Measurements from ENCODE around the gene FNDC11. TPM values are rescaled to one million over a fixed set of nuclear protein-coding genes. Genes with fewer than 3 reads are reported as not detected.
A peak's percentile ranks its signal among the peaks of the same experiment; 100 is the strongest.

The FNDC11 gene
- total RNA-seq, 2 experiments from 2014 or later = 1.7 to 1.8 TPM

DNA sequence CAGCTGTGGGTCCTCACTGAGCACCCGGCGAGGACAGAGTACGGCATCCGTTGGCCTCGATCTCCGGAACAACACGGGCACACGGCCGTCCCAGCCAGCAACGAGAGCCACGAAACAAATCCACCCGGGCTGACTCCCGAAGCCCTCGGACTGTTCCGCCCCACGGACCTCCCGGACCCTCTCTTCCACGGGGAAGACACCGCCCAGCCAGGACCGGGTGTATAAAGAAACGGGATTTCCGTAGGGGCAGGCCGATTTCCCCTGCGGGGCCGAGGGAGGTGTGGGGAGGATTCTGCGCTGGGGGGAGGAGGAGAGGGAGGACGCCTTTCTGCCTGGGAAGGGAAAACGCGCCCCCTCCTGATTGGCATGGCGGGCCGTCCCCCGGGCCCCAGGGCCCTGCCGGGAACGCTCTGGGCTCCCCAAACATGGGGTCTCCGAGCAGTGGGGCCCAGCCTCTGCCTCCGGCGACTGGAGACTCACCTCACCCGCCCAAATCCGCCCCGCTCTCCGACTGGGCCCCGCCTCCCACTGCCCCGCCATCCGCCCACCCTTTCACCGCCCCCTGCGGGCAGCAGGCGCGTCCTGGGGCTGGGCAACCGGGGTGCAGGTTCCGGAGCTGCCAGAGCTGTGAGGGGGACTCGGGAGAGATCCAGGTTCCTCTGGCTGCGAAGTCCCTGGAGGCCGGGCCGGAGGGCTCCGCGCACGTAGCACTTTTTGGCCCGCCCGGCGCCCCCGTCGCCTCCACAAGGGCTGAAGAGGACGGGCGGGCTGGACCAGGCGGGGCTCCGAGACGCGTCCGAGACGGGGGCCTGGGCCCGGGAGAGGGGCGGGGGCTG is 34.1 kb upstream of the FNDC11 start:
- Histone ChIP-seq H3K27ac (ENCODE audit: low read depth in 1 of 2, low read length in 2 of 2) (peak overlapping the region in 1 of 2 donors; percentile 35), H3K36me3 (ENCODE audit: insufficient read depth, low read length) (peaks cover 23% of the 10 kb centered on the region), H3K4me1 (ENCODE audit: insufficient read depth, low read length) (peaks cover 29% of the 10 kb centered on the region), H3K4me3 (ENCODE audit: low read length) (peak overlapping the region; percentile 64), H3K9me3 (ENCODE audit: control insufficient read depth in 1 of 2, insufficient read depth in 1 of 2, low read length in 2 of 2) (peaks cover 0 to 13% of the 10 kb centered on the region in 2 experiments), H3K27me3 (ENCODE audit: control insufficient read depth in 1 of 2, insufficient read depth in 2 of 2, low read length in 2 of 2) (no peaks in the 10 kb centered on the region)
- H3K4me3 Mint-ChIP-seq = peak overlapping the region; percentile 83
- peak overlapping the region; percentile 69 for H3K27ac Mint-ChIP-seq
- ChIA-PET CTCF (interaction anchor here (1.0 to 2.4 kb wide), 5 partner anchors 18 to 518 kb away, joined by 3 to 18 read pairs (median 4); partner anchors contain the start of gene PTK6), POLR2A (interaction anchor here (0.6 to 4.0 kb wide), 16 partner anchors 10 to 736 kb away, joined by 3 to 71 read pairs (median 8); partner anchors contain the start of genes LKAAEAR1, PCMTD2, PRPF6 and PTK6)
- H3K27me3 Mint-ChIP-seq = no peaks in the 10 kb centered on the region
- intact Hi-C loops (cut with DNase I, micrococcal nuclease) = loop anchor here (1.0 to 5.0 kb wide), 4 partner anchors 17 to 132 kb away; partner anchors contain the start of genes PTK6 (in 1 of the 2) and STMN3 (in 1 of the 2)
- TF ChIP-seq, protein P1, sequence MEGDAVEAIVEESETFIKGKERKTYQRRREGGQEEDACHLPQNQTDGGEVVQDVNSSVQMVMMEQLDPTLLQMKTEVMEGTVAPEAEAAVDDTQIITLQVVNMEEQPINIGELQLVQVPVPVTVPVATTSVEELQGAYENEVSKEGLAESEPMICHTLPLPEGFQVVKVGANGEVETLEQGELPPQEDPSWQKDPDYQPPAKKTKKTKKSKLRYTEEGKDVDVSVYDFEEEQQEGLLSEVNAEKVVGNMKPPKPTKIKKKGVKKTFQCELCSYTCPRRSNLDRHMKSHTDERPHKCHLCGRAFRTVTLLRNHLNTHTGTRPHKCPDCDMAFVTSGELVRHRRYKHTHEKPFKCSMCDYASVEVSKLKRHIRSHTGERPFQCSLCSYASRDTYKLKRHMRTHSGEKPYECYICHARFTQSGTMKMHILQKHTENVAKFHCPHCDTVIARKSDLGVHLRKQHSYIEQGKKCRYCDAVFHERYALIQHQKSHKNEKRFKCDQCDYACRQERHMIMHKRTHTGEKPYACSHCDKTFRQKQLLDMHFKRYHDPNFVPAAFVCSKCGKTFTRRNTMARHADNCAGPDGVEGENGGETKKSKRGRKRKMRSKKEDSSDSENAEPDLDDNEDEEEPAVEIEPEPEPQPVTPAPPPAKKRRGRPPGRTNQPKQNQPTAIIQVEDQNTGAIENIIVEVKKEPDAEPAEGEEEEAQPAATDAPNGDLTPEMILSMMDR (IDR thresholded peaks at IDR 0.05) = peak; percentile 36
- DNase-seq = peak; percentile 43 to 81 (median 64)
- ATAC-seq (ENCODE audit: poor library complexity) = peak; percentile 37
- peaks cover 26% of the 10 kb centered on the region for H3K36me3 Mint-ChIP-seq (ENCODE audit: low read depth)
- H3K4me1 Mint-ChIP-seq (ENCODE audit: low read depth) = peaks cover 13% of the 10 kb centered on the region
- peaks cover 3% of the 10 kb centered on the region for H3K9me3 Mint-ChIP-seq

DNA sequence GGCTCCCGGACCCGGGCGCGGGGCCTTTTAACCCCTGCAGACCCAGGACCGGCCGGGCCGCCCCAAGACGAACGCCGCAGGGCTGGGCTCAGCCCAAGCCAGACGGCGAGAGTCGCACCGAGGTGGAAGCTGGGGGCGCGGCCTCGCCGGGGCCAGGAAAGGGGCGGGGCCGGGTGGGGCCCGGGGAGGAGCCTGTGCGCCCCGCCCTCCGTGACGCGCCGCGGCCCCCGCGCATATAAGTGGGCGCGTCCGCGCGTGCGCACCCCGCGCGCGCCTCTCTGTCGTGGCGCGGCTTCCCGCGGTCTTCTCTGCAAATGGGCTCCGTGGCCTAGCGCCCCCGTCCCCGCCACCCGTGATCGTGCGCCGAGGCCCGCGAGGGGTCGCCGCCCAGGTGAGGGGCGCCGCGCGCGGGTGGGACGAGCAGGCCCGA is 33.4 kb upstream of the FNDC11 start, which contains the start of gene PPDPF:
TSS of gene PPDPF (plus strand) at position 262 of the 430 bp plus-strand sequence. CDS start 544 bp downstream, outside the sequence.
- Histone ChIP-seq H3K36me3 (ENCODE audit: insufficient read depth, low read length) (peaks cover 23% of the 10 kb centered on the region), H3K27me3 (ENCODE audit: control insufficient read depth in 1 of 2, insufficient read depth in 2 of 2, low read length in 2 of 2) (no peaks in the 10 kb centered on the region), H3K4me1 (ENCODE audit: insufficient read depth, low read length) (peaks cover 29% of the 10 kb centered on the region), H3K9me3 (ENCODE audit: control insufficient read depth in 1 of 2, insufficient read depth in 1 of 2, low read length in 2 of 2) (peaks cover 0 to 12% of the 10 kb centered on the region in 2 experiments), H3K4me3 (ENCODE audit: low read length) (peak within 1 kb of the TSS; percentile 65), H3K27ac (ENCODE audit: low read depth in 1 of 2, low read length in 2 of 2) (peak within 1 kb of the TSS in 1 of 2 donors; percentile 35)
- DNase-seq (peak; percentile 75 to 95 (median 84)), ATAC-seq (ENCODE audit: poor library complexity) (peak; percentile 80)
- POLR2A ChIA-PET = interaction anchor here (0.6 to 4.0 kb wide), 33 partner anchors 10 to 735 kb away, joined by 3 to 71 read pairs (median 4); partner anchors contain the start of genes ARFRP1, GMEB2, HELZ2 and LIME1
- H3K36me3 Mint-ChIP-seq (ENCODE audit: low read depth) = peaks cover 29% of the 10 kb centered on the region
- H3K27me3 Mint-ChIP-seq = no peaks in the 10 kb centered on the region
- H3K4me1 Mint-ChIP-seq (ENCODE audit: low read depth) = peaks cover 13% of the 10 kb centered on the region
- TF ChIP-seq, protein P1 (IDR thresholded peaks at IDR 0.05) = no peak
- CTCF ChIA-PET = interaction anchor here (1.0 to 2.4 kb wide), 4 partner anchors 17 to 518 kb away, joined by 3 to 18 read pairs (median 6); partner anchors contain the start of gene PTK6
- peaks cover 3% of the 10 kb centered on the region for H3K9me3 Mint-ChIP-seq
- peak within 1 kb of the TSS; percentile 88 for H3K4me3 Mint-ChIP-seq
- H3K27ac Mint-ChIP-seq = peak within 1 kb of the TSS; percentile 69
- intact Hi-C loops (cut with DNase I, micrococcal nuclease) = loop anchor here in 1 of 2 experiments (1.0 to 5.0 kb wide), 3 partner anchors 16 to 132 kb away; partner anchors contain the start of genes PTK6 and STMN3
